ENCODE results near the gene TNPO1.
"Not testable (repeated sequence)": the region's sequence is repeated elsewhere in the genome, so short reads cannot be mapped to it uniquely, and the experiment has no call there.

Gene TNPO1

DNA sequence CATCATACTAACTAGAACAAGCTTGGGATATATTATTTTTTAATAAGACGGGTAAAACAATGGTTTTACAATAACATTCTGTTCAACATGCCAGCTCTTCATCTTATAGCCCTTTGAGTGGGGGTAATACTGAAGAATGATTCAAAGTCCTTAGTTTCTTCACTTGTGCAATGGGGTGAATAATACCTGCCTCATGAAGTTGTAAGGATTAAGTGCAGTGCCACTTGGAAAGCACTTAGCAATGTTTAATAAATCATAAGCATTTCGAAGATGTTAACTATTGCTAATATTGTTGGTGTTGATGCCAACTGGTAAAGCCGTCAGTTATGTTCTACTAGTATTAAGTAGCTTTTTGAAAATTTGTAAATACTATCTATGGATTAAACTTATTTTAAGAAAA is 38.0 kb downstream of the TNPO1 start:
- no peak for DNase-seq (ENCODE audit: low read depth)

- no peak for DNase-seq (ENCODE audit: low read depth)
Measured at GRCh38 chr5:72855821-72856220, 39.4 kb downstream of the TNPO1 start.

- no peak for DNase-seq (ENCODE audit: low read depth)
Measured at GRCh38 chr5:72857396-72857795, 40.9 kb downstream of the TNPO1 start.

DNA sequence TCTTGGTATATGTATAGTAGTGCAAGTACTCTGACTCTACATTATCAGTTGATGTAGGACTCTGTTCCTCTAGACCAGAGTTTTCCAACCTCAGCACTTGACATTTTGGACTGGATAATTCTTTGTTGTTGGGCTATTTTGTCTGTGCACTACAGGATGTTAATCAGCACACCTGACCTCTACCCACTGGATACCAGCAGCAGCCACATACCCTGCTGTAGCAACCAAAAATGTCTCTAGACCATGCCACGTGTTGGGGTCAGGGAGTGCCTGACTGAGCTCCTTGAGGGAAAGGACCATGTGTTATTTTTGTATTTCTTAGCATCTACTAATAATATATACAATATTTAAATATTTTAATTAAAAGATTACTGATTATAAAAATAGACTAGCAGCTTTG is 42.7 kb downstream of the TNPO1 start:
- no peak for DNase-seq (ENCODE audit: low read depth)

DNA sequence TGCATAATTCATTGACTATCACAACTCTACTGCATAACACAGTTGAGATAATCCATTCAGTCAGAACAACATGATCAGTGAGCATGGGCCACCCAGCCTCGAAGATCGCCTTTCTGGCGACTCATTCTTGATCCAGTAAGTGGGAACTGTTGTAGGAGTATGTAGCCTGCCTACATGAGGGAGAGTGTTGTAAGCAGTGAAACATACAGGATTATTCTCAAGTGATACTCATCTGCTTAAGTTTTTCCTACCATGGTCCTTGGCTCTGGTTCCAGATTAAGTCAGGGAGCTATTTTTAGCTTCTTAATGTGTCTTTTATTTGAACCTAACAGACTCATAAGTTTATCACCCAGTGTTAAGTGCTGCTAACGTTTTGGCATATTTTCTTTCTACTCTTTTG is 44.0 kb downstream of the TNPO1 start:
- DNase-seq (ENCODE audit: low read depth): no peak

DNA sequence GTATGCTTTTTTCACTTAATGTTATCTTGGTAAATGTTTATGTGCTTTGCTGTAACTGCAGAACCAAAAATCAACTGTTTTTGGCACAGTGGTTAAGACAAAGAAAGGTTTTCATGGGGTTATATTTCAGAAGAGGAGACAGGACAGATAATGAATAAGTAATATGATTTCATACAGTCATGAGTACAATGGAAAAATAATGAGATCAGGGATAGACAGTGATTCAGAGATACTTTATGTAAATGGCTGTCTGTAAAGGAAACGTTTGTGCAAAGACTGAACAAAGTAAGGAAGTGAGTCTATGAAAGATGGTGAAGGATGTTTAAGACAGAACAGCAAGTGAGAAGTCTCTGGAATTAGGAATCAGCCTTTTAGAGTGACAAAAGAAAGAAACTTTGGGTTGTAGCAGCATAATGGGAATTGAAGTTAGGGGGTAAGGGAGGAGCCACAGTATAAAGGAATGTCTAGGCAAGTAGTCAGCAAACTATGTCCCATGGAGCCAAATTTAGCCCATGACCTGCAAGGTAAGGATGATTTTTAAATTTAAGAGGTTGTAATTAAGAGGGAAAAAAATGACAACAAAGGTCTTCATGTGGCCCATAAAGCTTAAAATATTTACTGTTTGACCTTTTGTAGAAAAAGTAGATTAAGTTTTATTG is 55.0 kb downstream of the TNPO1 start:
- DNase-seq (ENCODE audit: low read depth): no peak

- DNase-seq (ENCODE audit: low read depth): no peak
Measured at GRCh38 chr5:72878854-72879253, 62.4 kb downstream of the TNPO1 start.

DNA sequence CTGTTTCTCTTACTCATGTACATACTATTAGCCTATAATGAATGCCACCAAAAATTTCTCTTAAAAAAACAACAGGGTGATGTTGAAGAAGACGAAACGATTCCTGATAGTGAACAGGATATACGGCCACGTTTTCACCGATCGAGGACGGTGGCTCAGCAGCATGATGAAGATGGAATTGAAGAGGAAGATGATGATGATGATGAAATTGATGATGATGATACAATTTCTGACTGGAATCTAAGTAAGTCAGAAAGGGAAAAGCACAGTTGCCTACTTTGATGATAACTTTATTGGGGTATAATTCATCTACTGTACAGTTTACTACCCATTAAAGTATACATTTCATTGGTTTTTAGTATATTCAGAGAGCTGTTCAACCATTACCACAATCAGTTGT is 66.5 kb downstream of the TNPO1 start:
- DNase-seq (ENCODE audit: low read depth): no peak

- no peak for DNase-seq (ENCODE audit: low read depth)
Measured at GRCh38 chr5:72883850-72884249, 67.4 kb downstream of the TNPO1 start.

- DNase-seq (ENCODE audit: low read depth): no peak
Measured at GRCh38 chr5:72884892-72885291, 68.4 kb downstream of the TNPO1 start.

GRCh38 chr5:72885824-72886223 is 69.4 kb downstream of the TNPO1 start:
- no peak for DNase-seq (ENCODE audit: low read depth)

GRCh38 chr5:72888595-72888994 is 72.1 kb downstream of the TNPO1 start:
- no peak for DNase-seq (ENCODE audit: low read depth)

DNA sequence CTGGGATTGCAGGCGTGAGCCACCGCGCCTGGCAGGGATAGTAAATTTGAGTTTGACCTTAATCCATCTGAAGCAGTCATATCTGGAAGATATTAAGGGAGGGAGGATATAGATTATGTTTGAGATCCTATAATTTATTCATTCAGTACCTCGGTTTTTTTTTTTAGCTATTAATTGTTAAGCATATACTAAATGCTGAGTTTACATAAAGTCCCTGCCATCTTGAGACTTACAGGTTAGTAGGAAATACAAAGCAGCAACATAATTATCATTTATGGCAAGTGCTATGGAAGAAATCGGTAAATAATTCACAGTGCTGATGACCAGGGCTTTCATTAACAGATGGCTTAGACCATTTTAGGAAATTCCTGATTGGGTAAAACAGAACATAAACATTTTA is 72.9 kb downstream of the TNPO1 start:
- DNase-seq (ENCODE audit: low read depth): no peak

GRCh38 chr5:72892846-72893245 is 76.4 kb downstream of the TNPO1 start:
- no peak for DNase-seq (ENCODE audit: low read depth)

DNA sequence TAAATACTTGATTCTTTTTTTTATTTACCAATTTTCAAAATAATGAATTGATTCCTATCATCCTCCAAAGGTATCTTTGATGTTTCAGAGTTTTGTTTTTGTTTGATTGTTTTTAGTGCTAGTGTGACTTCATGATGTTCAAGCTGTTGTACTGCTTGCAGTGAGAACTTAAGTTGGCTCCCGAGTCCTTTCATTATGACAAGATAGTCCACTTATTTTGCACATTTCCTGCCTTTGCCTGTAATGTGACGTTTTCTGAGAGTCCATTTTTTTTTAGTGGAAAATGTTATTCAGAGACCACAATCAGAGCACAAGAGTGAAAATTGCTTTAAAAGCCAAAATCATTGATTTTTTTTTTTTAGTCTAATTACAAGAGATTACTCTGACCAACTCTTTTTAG is 79.3 kb downstream of the TNPO1 start:
- no peak for DNase-seq (ENCODE audit: low read depth)

DNA sequence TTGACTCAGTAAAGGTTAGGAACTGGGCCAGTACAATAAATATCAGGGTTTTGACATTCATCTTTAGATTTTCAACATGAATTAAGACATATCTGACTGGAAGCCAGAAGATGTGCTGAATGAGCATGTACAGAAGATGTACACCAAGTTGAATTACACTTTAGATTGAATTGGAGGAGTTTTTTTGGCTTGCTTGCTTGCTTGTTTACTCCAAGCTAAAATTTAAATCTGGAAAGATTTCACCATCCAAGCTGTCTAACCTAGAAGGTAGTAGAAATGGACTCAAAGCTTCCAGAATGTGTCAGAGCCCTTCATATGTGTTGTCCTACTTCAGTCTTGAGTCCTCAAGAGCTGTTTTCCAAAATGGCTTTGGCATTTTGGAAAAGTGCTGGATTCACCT is 90.3 kb downstream of the TNPO1 start:
- no peak for DNase-seq (ENCODE audit: low read depth)

DNA sequence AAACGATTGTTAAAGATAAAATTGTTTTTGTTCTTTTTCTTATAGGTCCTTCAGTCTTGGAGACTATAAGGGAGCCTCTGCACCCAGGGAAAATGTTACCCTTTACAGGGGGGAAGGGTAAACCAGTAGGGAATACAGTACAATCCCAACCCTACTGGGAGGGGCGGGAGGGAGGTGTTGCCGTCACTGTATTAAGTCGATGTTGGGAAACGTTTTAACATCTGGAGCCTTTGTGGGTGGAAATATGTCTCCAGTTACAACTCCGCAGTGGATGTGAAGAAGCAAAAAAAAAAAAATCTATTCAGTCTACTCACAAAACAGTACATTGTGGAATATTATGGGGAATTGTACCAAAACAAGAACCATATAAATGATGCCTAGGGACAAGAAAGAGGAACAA is 92.2 kb downstream of the TNPO1 start:
- no peak for DNase-seq (ENCODE audit: low read depth)

GRCh38 chr5:72917371-72917776 is 100.9 kb downstream of the TNPO1 start:
- DNase-seq (ENCODE audit: low read depth): no peak

DNA sequence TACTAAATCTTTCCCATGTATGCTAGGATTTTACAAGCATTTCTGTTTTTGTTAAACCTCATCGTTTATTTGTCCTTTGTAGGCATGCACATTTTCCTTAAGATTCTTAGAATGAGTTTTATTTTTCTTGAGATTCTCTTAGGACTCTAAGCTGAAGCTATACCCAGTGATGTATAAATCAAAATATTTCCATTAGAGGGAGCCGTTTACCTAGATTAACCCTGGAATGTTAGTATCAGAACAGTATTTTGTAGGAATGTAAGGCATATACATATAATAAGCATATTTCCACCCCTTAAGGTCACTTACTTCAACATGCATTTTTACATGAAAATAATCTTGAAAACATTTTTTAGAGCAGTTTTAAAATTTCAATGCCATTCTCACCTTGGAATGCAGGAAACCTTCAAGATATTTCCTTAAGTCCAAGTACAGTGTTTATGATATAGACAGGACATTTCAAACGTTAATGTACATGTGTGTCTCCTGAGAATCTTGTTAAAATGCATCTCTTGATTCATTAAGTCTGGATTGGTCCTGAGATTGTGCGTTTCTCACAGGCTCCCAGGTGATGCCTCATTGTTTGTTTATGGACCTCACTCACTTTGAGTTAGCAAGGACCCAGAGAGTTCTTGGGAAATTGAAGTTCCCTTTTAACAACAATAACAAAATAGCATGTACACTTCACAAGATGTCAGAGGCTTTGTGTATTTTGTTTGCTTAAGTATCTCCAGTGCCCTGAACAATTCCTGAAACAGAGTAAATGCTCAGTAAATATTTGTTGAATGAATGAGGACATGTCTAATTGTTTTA is 104.4 kb downstream of the TNPO1 start:
- no peak for DNase-seq (ENCODE audit: low read depth)

GRCh38 chr5:72921886-72922285 is 105.4 kb downstream of the TNPO1 start:
- DNase-seq (ENCODE audit: low read depth): no peak

GRCh38 chr5:72922422-72922821 is 106.0 kb downstream of the TNPO1 start:
- no peak for DNase-seq (ENCODE audit: low read depth)

DNA sequence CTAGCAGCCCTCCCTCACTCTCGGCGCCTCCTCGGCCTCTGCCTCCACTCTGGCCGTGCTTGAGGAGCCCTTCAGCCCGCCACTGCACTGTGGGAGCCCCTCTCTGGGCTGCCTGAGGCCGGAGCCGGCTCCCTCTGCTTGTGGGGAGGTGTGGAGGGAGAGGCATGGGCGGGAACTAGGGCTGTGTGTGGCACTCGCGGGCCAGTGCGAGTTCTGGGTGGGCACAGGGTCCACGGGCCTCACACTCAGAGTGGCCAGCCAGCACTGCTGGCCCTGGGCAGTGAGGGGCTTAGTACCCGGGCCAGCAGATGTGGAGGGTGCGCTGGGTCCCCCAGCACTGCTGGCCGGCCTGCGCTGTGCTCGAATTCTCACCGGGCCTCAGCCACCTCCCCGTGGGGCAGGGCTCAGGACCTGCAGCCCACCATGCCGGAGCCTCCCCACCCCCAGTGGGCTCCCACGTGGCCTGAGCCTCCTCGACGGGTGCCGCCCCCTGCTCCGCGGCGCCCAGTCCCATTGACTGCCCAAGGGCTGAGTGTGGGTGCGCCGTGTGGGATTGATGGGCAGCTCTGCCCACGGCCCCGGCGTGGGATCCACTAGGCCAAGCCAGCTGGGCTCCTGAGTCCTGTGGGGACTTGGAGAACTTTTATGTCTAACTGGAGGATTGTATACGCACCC is 109.0 kb downstream of the TNPO1 start:
- DNase-seq (ENCODE audit: low read depth): no peak

- not testable (repeated sequence) for DNase-seq (ENCODE audit: low read depth)
Measured at GRCh38 chr5:72932686-72933085, 116.2 kb downstream of the TNPO1 start.
